CD4-positive, alpha-beta memory T cell (primary cell): ENCODE data around the gene CPN2. TPM values are rescaled to one million over a fixed set of nuclear protein-coding genes. Genes with fewer than 3 reads are reported as not detected.

Experiments
- CTCF ChIA-PET: fragments of 350-600 bp; sonication (Branson Sonifier 250); formaldehyde crosslinking; loops from one replicate; lab custom pipeline; 2021; ENCODE audit warnings: inconsistent platforms; ENCODE audit not compliant: partially characterized antibody; lab: Charles Lee
- POLR2A ChIA-PET: fragments of 350-600 bp; sonication (Branson Sonifier 250); formaldehyde crosslinking; loops from one replicate; lab custom pipeline; 2021; ENCODE audit not compliant: partially characterized antibody; lab: Charles Lee
- DNase-seq, 5 donors: peaks; one replicate each; pipeline versions ENCODE4 v3.0.0 to v3.0.0-alpha.2; 2020 to 2022; ENCODE audit warnings: mixed read lengths in 1 of 5
- H3K27ac ChIP-seq: one replicate; pipeline ENCODE4 v1.7.0; 2013; ENCODE audit warnings: low read depth, low read length
- H3K27me3 ChIP-seq: 2 replicates; pipeline ENCODE4 v1.7.0; 2013; ENCODE audit warnings: mild to moderate bottlenecking, low read length, moderate library complexity; ENCODE audit not compliant: insufficient read depth
- H3K36me3 ChIP-seq: 2 replicates; pipeline ENCODE4 v1.7.0; 2013; ENCODE audit warnings: mild to moderate bottlenecking, low read length, moderate library complexity; ENCODE audit not compliant: insufficient read depth
- H3K4me1 ChIP-seq: 2 replicates; pipeline ENCODE4 v1.7.0; 2013; ENCODE audit warnings: mild to moderate bottlenecking, low read length, moderate library complexity; ENCODE audit not compliant: insufficient read depth
- H3K4me3 ChIP-seq, 2 donors: one replicate each; pipeline ENCODE4 v1.7.0; 2013; ENCODE audit warnings: low read length in 2 of 2, mild to moderate bottlenecking in 1 of 2
- H3K9me3 ChIP-seq, 2 donors: one replicate each; pipeline ENCODE4 v1.7.0; 2013; ENCODE audit warnings: low read length in 2 of 2, control low read depth in 1 of 2; ENCODE audit not compliant: control insufficient read depth in 1 of 2
- H3K27ac Mint-ChIP-seq, 7 donors: one replicate each; pipeline ENCODE4 v1.8.0; 2020 to 2021; ENCODE audit warnings: mixed read lengths in 7 of 7, mild to moderate bottlenecking in 6 of 7, inconsistent platforms in 3 of 7, moderate library complexity in 3 of 7
- H3K27me3 Mint-ChIP-seq, 2 donors: one replicate each; pipeline ENCODE4 v1.8.0; 2020 to 2021; ENCODE audit warnings: mixed read lengths in 2 of 2
- H3K36me3 Mint-ChIP-seq, 2 donors: one replicate each; pipeline ENCODE4 v1.8.0; 2020 to 2021; ENCODE audit warnings: mixed read lengths in 2 of 2, inconsistent platforms in 1 of 2, mild to moderate bottlenecking in 1 of 2
- H3K4me1 Mint-ChIP-seq, 4 donors: one replicate each; pipeline ENCODE4 v1.8.0; 2020 to 2021; ENCODE audit warnings: mixed read lengths in 4 of 4, mild to moderate bottlenecking in 1 of 4
- H3K4me3 Mint-ChIP-seq, 8 donors: one replicate each; pipeline ENCODE4 v1.8.0; 2020 to 2021; ENCODE audit warnings: mixed read lengths in 8 of 8, mild to moderate bottlenecking in 7 of 8, moderate library complexity in 6 of 8, inconsistent platforms in 3 of 8
- H3K9me3 Mint-ChIP-seq, 8 donors: one replicate each; pipeline ENCODE4 v1.8.0; 2020 to 2021; ENCODE audit warnings: mixed read lengths in 8 of 8, mild to moderate bottlenecking in 5 of 8, inconsistent platforms in 3 of 8, moderate library complexity in 1 of 8
- intact Hi-C: fragments of 100-400 bp; cut with micrococcal nuclease; formaldehyde crosslinking; loops from one replicate; pipeline ENCODE4 v1.15.1; 2023
- polyA plus RNA-seq, 2 donors: library from polyadenylated mRNA; unstranded; fragments of 300-500 nt; fragmentation: Illumina TruSeq; gene quantifications; one replicate each; pipeline ENCODE4 v1.2.3, GENCODE V29; 2021
- total RNA-seq, 2 experiments: library from RNA; stranded (reverse); gene quantifications; one replicate each; pipeline ENCODE4 v1.2.3, GENCODE V29; 2021

The CPN2 gene
- total and polyA plus RNA-seq, 4 experiments from 2014 or later: not detected

GRCh38 chr3:194337965-194338753 lies 13.0 kb downstream of the CPN2 start:
- no peaks in the 10 kb centered on the region for H3K9me3 ChIP-seq
- no peak overlapping the region for H3K4me3 ChIP-seq
- Mint-ChIP-seq H3K4me3 (no peak overlapping the region), H3K27me3 (peaks cover 6 to 18% of the 10 kb centered on the region in 2 donors), H3K36me3 (no peaks in the 10 kb centered on the region), H3K9me3 (no peaks in the 10 kb centered on the region), H3K4me1 (peaks cover 0 to 4% (median 2%) of the 10 kb centered on the region in 4 donors), H3K27ac (no peak overlapping the region)
- no peak for DNase-seq
- intact Hi-C loops: loop anchor here (10.0 kb wide), 1 partner anchor 1517 kb away; no protein-coding TSS in a partner anchor
- H3K36me3 ChIP-seq: no peaks in the 10 kb centered on the region
- CTCF ChIA-PET: interaction anchor here (1.5 to 9.1 kb wide), 3 partner anchors 12 to 67 kb away, joined by 6 to 100 read pairs (median 94); no protein-coding TSS in a partner anchor
- H3K4me1 ChIP-seq: peaks cover 5% of the 10 kb centered on the region
- peaks cover 2% of the 10 kb centered on the region for H3K27me3 ChIP-seq
- POLR2A ChIA-PET: no interaction called here
- no peak overlapping the region for H3K27ac ChIP-seq

GRCh38 chr3:194336601-194337355 lies 14.3 kb downstream of the CPN2 start:
- peak overlapping the region in 1 of 8 donors; percentile 57 for H3K4me3 Mint-ChIP-seq
- Histone ChIP-seq H3K36me3 (no peaks in the 10 kb centered on the region), H3K9me3 (no peaks in the 10 kb centered on the region), H3K4me1 (peaks cover 6% of the 10 kb centered on the region), H3K27me3 (peaks cover 12% of the 10 kb centered on the region), H3K27ac (no peak overlapping the region), H3K4me3 (no peak overlapping the region)
- no peak overlapping the region for H3K27ac Mint-ChIP-seq
- no peaks in the 10 kb centered on the region for H3K9me3 Mint-ChIP-seq
- intact Hi-C loops: loop anchor here (10.0 kb wide), 1 partner anchor 1518 kb away; no protein-coding TSS in a partner anchor
- peaks cover 12 to 20% of the 10 kb centered on the region in 2 donors for H3K27me3 Mint-ChIP-seq
- no peaks in the 10 kb centered on the region for H3K36me3 Mint-ChIP-seq
- POLR2A ChIA-PET: no interaction called here
- CTCF ChIA-PET: interaction anchor here (1.4 to 7.9 kb wide), 4 partner anchors 8 to 68 kb away, joined by 6 to 100 read pairs (median 59); partner anchors contain the start of gene GP5
- no peak for DNase-seq
- peaks cover 0 to 4% (median 2%) of the 10 kb centered on the region in 4 donors for H3K4me1 Mint-ChIP-seq

- ChIA-PET POLR2A (interaction anchor here (1.0 to 1.2 kb wide), 2 partner anchors 11 to 63 kb away, joined by 3 to 4 read pairs; no protein-coding TSS in a partner anchor), CTCF (interaction anchor here (0.6 to 7.9 kb wide), 10 partner anchors 10 to 203 kb away, joined by 3 to 100 read pairs (median 4); partner anchors contain the start of gene GP5)
Measured at GRCh38 chr3:194333981-194334320, 17.2 kb downstream of the CPN2 start.

GRCh38 chr3:194333212-194333980 lies 17.7 kb downstream of the CPN2 start:
- Mint-ChIP-seq H3K4me3 (peak overlapping the region; percentile 35 to 75 (median 64)), H3K4me1 (peaks cover 0 to 4% (median 2%) of the 10 kb centered on the region in 4 donors), H3K9me3 (peaks cover 0 to 2% (median 0%) of the 10 kb centered on the region in 8 donors), H3K36me3 (no peaks in the 10 kb centered on the region), H3K27me3 (peaks cover 14 to 30% of the 10 kb centered on the region in 2 donors), H3K27ac (no peak overlapping the region)
- Histone ChIP-seq H3K9me3 (no peaks in the 10 kb centered on the region), H3K4me1 (peaks cover 6% of the 10 kb centered on the region), H3K27ac (no peak overlapping the region), H3K27me3 (peaks cover 12% of the 10 kb centered on the region), H3K4me3 (peak overlapping the region in 1 of 2 donors; percentile 38), H3K36me3 (no peaks in the 10 kb centered on the region)
- intact Hi-C loops: loop anchor here (1.0 to 10.0 kb wide), 4 partner anchors 11 to 1521 kb away; no protein-coding TSS in a partner anchor
- peak; percentile 77 to 87 (median 84) for DNase-seq
- ChIA-PET CTCF (interaction anchor here (0.6 to 7.9 kb wide), 11 partner anchors 9 to 202 kb away, joined by 3 to 100 read pairs (median 4); partner anchors contain the start of gene GP5), POLR2A (interaction anchor here (1.0 to 1.2 kb wide), 2 partner anchors 12 to 64 kb away, joined by 3 to 4 read pairs; no protein-coding TSS in a partner anchor)

More at GRCh38 chr3:194333981-194334320, 17.2 kb downstream of the CPN2 start:
- Histone ChIP-seq H3K4me3 (no peak overlapping the region), H3K4me1 (peaks cover 6% of the 10 kb centered on the region), H3K27ac (no peak overlapping the region), H3K36me3 (no peaks in the 10 kb centered on the region), H3K27me3 (peaks cover 12% of the 10 kb centered on the region), H3K9me3 (no peaks in the 10 kb centered on the region)
- H3K4me1 Mint-ChIP-seq: peaks cover 0 to 4% (median 2%) of the 10 kb centered on the region in 4 donors
- intact Hi-C loops: loop anchor here (1.0 to 10.0 kb wide), 5 partner anchors 10 to 1521 kb away; no protein-coding TSS in a partner anchor
- H3K9me3 Mint-ChIP-seq: no peaks in the 10 kb centered on the region
- H3K36me3 Mint-ChIP-seq: no peaks in the 10 kb centered on the region
- no peak for DNase-seq
- H3K27ac Mint-ChIP-seq: peak overlapping the region in 1 of 7 donors; percentile 34
- H3K27me3 Mint-ChIP-seq: peaks cover 14 to 28% of the 10 kb centered on the region in 2 donors
- H3K4me3 Mint-ChIP-seq: peak overlapping the region in 4 of 8 donors; percentile 35 to 70 (median 64)

DNA sequence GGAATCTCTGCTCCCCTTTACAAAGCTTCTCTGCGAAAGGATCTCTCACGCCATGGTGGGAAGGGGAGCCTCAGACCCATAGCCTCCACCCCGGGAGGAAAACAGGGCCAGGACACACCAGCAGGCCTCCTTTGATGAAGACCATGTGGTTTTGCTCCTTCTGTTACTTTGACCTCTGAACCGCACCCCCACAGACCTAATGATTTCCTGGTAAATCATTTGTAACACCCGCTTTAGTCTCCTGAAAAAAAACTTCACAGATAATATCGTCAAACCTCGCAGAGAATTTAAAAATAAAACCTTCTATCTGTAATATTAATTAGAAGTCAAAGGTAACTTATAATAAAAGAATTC lies 18.3 kb downstream of the CPN2 start:
- no peak for DNase-seq
- H3K4me1 ChIP-seq: peaks cover 6% of the 10 kb centered on the region
- POLR2A ChIA-PET: no interaction called here
- H3K27me3 Mint-ChIP-seq: peaks cover 14 to 30% of the 10 kb centered on the region in 2 donors
- intact Hi-C loops: loop anchor here (1.0 to 10.0 kb wide), 4 partner anchors 11 to 1522 kb away; no protein-coding TSS in a partner anchor
- CTCF ChIA-PET: interaction anchor here (1.1 to 7.9 kb wide), 5 partner anchors 12 to 72 kb away, joined by 3 to 100 read pairs (median 26); partner anchors contain the start of gene GP5
- no peaks in the 10 kb centered on the region for H3K9me3 ChIP-seq
- peaks cover 0 to 2% (median 0%) of the 10 kb centered on the region in 8 donors for H3K9me3 Mint-ChIP-seq
- no peaks in the 10 kb centered on the region for H3K36me3 ChIP-seq
- H3K27me3 ChIP-seq: peaks cover 12% of the 10 kb centered on the region
- no peaks in the 10 kb centered on the region for H3K36me3 Mint-ChIP-seq
- H3K4me1 Mint-ChIP-seq: peaks cover 0 to 4% (median 2%) of the 10 kb centered on the region in 4 donors
- H3K27ac Mint-ChIP-seq: no peak overlapping the region
- H3K4me3 ChIP-seq: no peak overlapping the region
- H3K27ac ChIP-seq: no peak overlapping the region
- H3K4me3 Mint-ChIP-seq: peak overlapping the region in 4 of 8 donors; percentile 6 to 43 (median 27)

- intact Hi-C loops: loop anchor here (5.0 to 10.0 kb wide), 2 partner anchors 927 to 1524 kb away; no protein-coding TSS in a partner anchor
- Histone ChIP-seq H3K27me3 (peaks cover 12% of the 10 kb centered on the region), H3K36me3 (no peaks in the 10 kb centered on the region), H3K27ac (no peak overlapping the region), H3K4me1 (peaks cover 6% of the 10 kb centered on the region), H3K4me3 (no peak overlapping the region), H3K9me3 (no peaks in the 10 kb centered on the region)
- DNase-seq: no peak
- no peak overlapping the region for H3K4me3 Mint-ChIP-seq
- H3K36me3 Mint-ChIP-seq: no peaks in the 10 kb centered on the region
- ChIA-PET CTCF (interaction anchor here (2.0 to 7.9 kb wide), 3 partner anchors 12 to 74 kb away, joined by 4 to 100 read pairs (median 49); no protein-coding TSS in a partner anchor), POLR2A (no interaction called here)
- H3K9me3 Mint-ChIP-seq: peaks cover 0 to 2% (median 0%) of the 10 kb centered on the region in 8 donors
- no peak overlapping the region for H3K27ac Mint-ChIP-seq
- peaks cover 11 to 26% of the 10 kb centered on the region in 2 donors for H3K27me3 Mint-ChIP-seq
- peaks cover 0 to 4% (median 2%) of the 10 kb centered on the region in 4 donors for H3K4me1 Mint-ChIP-seq
Measured at GRCh38 chr3:194330579-194330978, 20.5 kb downstream of the CPN2 start.
